HCT116 (cell line): ENCODE data around the gene TTC23L. TPM values are rescaled to one million over a fixed set of nuclear protein-coding genes. Genes with fewer than 3 reads are reported as not detected.

ENCODE experiments used
- ATAC-seq: fragments of 200-7000 bp; cut with Tn5 transposase; 2 replicates; pipeline ENCODE4 v1.9.1; 2020; ENCODE audit warnings: mild to moderate bottlenecking, moderate library complexity
- BruUV-seq: library from RNA; stranded (reverse); fragments of 400-500 nt; replicated peaks from 2 replicates; lab custom pipeline; 2021; lab: Mats Ljungman, UMichigan
- CTCF ChIA-PET: fragments of 300-600 bp; sonication (Branson Sonifier 250); formaldehyde crosslinking; loops from one replicate; lab custom pipeline; 2021; ENCODE audit warnings: antibody characterized with exemption; lab: Charles Lee
- POLR2A ChIA-PET: fragments of 300-600, 350-600 bp; sonication (Branson Sonifier 250); formaldehyde crosslinking; loops from one replicate; lab custom pipeline; 2021; ENCODE audit warnings: antibody characterized with exemption; lab: Charles Lee
- RAD21 ChIA-PET, 2 experiments: fragments of 300-600 bp; sonication (Branson Sonifier 250); formaldehyde crosslinking; loops; one replicate each; lab custom pipeline; 2023; ENCODE audit warnings: low total read pairs in 2 of 2; ENCODE audit not compliant: uncharacterized antibody in 2 of 2, unreplicated experiment in 2 of 2, low non-redundant PET in 1 of 2; lab: Charles Lee
- DNase-seq: peaks from one replicate; pipeline ENCODE4 v3.0.0-alpha.2; 2010; ENCODE audit warnings: low read depth, low spot score
- H2AFZ ChIP-seq: fragments of 200-600 bp; shearing (Covaris generic), sonication (generic); 2 replicates; pipeline ENCODE4 v1.6.1; 2017; ENCODE audit warnings: low read depth, mixed run types, mixed read lengths, antibody characterized with exemption, low read length; ENCODE audit not compliant: poor library complexity, severe bottlenecking
- H3K27ac ChIP-seq: 2 replicates; pipeline ENCODE4 v1.5.1; 2012; ENCODE audit warnings: low read depth, low read length
- H3K27me3 ChIP-seq: fragments of 200-600 bp; sonication (generic); 2 replicates; pipeline ENCODE4 v1.6.1; 2016; ENCODE audit warnings: mixed run types, low read length, mixed read lengths; ENCODE audit not compliant: insufficient read depth
- H3K36me3 ChIP-seq, 2 experiments: fragments of 200-500 bp in 1 of 2; fragments of 200-600 bp in 1 of 2; sonication (Bioruptor generic) in 1 of 2; sonication (generic) in 1 of 2; 2 replicates each; pipeline versions ENCODE4 v1.5.1 to v1.6.1; 2014 to 2016; ENCODE audit warnings: low read length in 2 of 2, inconsistent platforms in 1 of 2, mixed read lengths in 1 of 2, mixed run types in 1 of 2; ENCODE audit not compliant: insufficient read depth in 2 of 2, control insufficient read depth in 1 of 2
- H3K4me1 ChIP-seq, 2 experiments: fragments of 200-600 bp in 1 of 2; sonication (generic) in 1 of 2; 2 replicates each; pipeline versions ENCODE4 v1.5.1 to v1.6.1; 2012 to 2017; ENCODE audit warnings: low read length in 2 of 2, inconsistent platforms in 1 of 2, mild to moderate bottlenecking in 1 of 2, mixed read lengths in 1 of 2, mixed run types in 1 of 2, moderate library complexity in 1 of 2; ENCODE audit not compliant: insufficient read depth in 2 of 2, control insufficient read depth in 1 of 2
- H3K4me2 ChIP-seq: fragments of 200-600 bp; sonication (generic); 2 replicates; pipeline ENCODE4 v1.6.1; 2017; ENCODE audit warnings: mixed run types, low read length, mixed read lengths
- H3K4me3 ChIP-seq, 2 experiments: fragments of 200-600 bp in 1 of 2; sonication (generic) in 1 of 2; replicated peaks in 1 of 2; 2 replicates each; pipeline ENCODE4 v1.5.1; 2011 to 2016; ENCODE audit warnings: low read length in 2 of 2, control low read depth in 1 of 2, low read depth in 1 of 2, mild to moderate bottlenecking in 1 of 2, mixed read lengths in 1 of 2, mixed run types in 1 of 2
- H3K79me2 ChIP-seq: fragments of 200-600 bp; sonication (generic); 2 replicates; pipeline ENCODE4 v1.6.1; 2017; ENCODE audit warnings: mild to moderate bottlenecking, mixed run types, low read length, moderate library complexity, mixed read lengths; ENCODE audit not compliant: insufficient read depth
- H3K9ac ChIP-seq: fragments of 200-600 bp; sonication (generic); 2 replicates; pipeline ENCODE4 v1.6.1; 2016; ENCODE audit warnings: low read length, mixed read lengths
- H3K9me2 ChIP-seq: fragments of 200-600 bp; sonication (generic), shearing (Covaris generic); 2 replicates; pipeline ENCODE4 v1.6.1; 2017; ENCODE audit warnings: mixed run types, mild to moderate bottlenecking, moderate library complexity; ENCODE audit not compliant: insufficient read depth
- H3K9me3 ChIP-seq, 2 experiments: fragments of 200-500 bp in 1 of 2; fragments of 200-600 bp in 1 of 2; sonication (Bioruptor generic) in 1 of 2; sonication (generic) in 1 of 2; 2 replicates each; pipeline ENCODE4 v1.6.1; 2014 to 2017; ENCODE audit warnings: low read length in 2 of 2, mixed read lengths in 2 of 2, inconsistent platforms in 1 of 2, low read depth in 1 of 2, mild to moderate bottlenecking in 1 of 2, mixed run types in 1 of 2, moderate library complexity in 1 of 2; ENCODE audit not compliant: control insufficient read depth in 1 of 2, insufficient read depth in 1 of 2
- H4K20me1 ChIP-seq: fragments of 200-600 bp; sonication (generic), shearing (Covaris generic); 2 replicates; pipeline ENCODE4 v1.6.1; 2017; ENCODE audit warnings: mixed run types, mild to moderate bottlenecking, moderate library complexity; ENCODE audit not compliant: insufficient read depth
- CBX3 ChIP-seq: IDR thresholded peaks from 2 replicates; pipeline ENCODE4 v1.6.1; 2012; ENCODE audit warnings: low read depth
- CEBPB ChIP-seq: IDR thresholded peaks from 2 replicates; pipeline ENCODE4 v1.6.1; 2012; ENCODE audit warnings: low read depth
- EGR1 ChIP-seq: IDR thresholded peaks from 2 replicates; pipeline ENCODE4 v1.6.1; 2012; ENCODE audit warnings: low read depth
- ELF1 ChIP-seq: IDR thresholded peaks from 2 replicates; pipeline ENCODE4 v1.6.1; 2012; ENCODE audit warnings: low read depth, borderline replicate concordance
- EZH2 ChIP-seq: fragments of 200-600 bp; sonication (generic); IDR thresholded peaks from 2 replicates; pipeline ENCODE4 v1.6.1; 2017; ENCODE audit warnings: antibody characterized with exemption, mixed run types
- EZH2phosphoT487 ChIP-seq: fragments of 200-600 bp; IDR thresholded peaks from 2 replicates; pipeline ENCODE4 v1.6.1; 2018; ENCODE audit warnings: antibody characterized with exemption, borderline replicate concordance
- FOSL1 ChIP-seq: IDR thresholded peaks from 2 replicates; pipeline ENCODE4 v1.6.1; 2012; ENCODE audit warnings: low read depth
- JUND ChIP-seq: IDR thresholded peaks from 2 replicates; pipeline ENCODE4 v1.6.1; 2012
- POLR2A ChIP-seq: IDR thresholded peaks from 2 replicates; pipeline ENCODE4 v1.7.0; 2011; ENCODE audit warnings: borderline replicate concordance; ENCODE audit not compliant: insufficient read depth, insufficient read length; ENCODE audit errors: extremely low read depth
- RAD21 ChIP-seq: IDR thresholded peaks from 2 replicates; pipeline ENCODE4 v1.6.1; 2012; ENCODE audit warnings: low read depth, mild to moderate bottlenecking
- SP1 ChIP-seq: IDR thresholded peaks from 2 replicates; pipeline ENCODE4 v1.6.1; 2012; ENCODE audit warnings: low read depth
- TCF7L2 ChIP-seq: IDR thresholded peaks from 2 replicates; pipeline ENCODE4 v1.7.0; 2011; ENCODE audit warnings: borderline replicate concordance, inconsistent platforms; ENCODE audit not compliant: insufficient read depth, insufficient read length; ENCODE audit errors: extremely low read depth
- YY1 ChIP-seq: IDR thresholded peaks from 2 replicates; pipeline ENCODE4 v1.6.1; 2011; ENCODE audit warnings: low read length, low read depth, moderate library complexity, mild to moderate bottlenecking; ENCODE audit not compliant: insufficient replicate concordance; ENCODE audit errors: extremely low read depth
- ZNF274 ChIP-seq: fragments of 200-500 bp; sonication (Bioruptor generic); IDR thresholded peaks from 2 replicates; pipeline ENCODE4 v1.6.1; 2014; ENCODE audit warnings: mild to moderate bottlenecking, low read depth, low read length, inconsistent platforms
- intact Hi-C: fragments of 100-400 bp; cut with micrococcal nuclease; formaldehyde crosslinking; loops from 2 replicates; pipeline ENCODE4 v1.10.0; 2022
- total RNA-seq: library from RNA; stranded (reverse); gene quantifications from one replicate; pipeline ENCODE4 v1.2.1, GENCODE V29; 2021; ENCODE audit not compliant: unreplicated experiment
- TF ChIP-seq, protein P1 (sequence below): IDR thresholded peaks from 2 replicates; pipeline ENCODE4 v1.6.1; 2012; ENCODE audit warnings: low read depth
- TF ChIP-seq, protein P2 (sequence below), 3 experiments: fragments of 200-600 bp in 1 of 3; sonication (generic) in 1 of 3; IDR thresholded peaks in 2 of 3; conservative IDR thresholded peaks in 1 of 3; 2 replicates each; pipeline ENCODE4 v1.5.1; 2012 to 2017; ENCODE audit warnings: low read depth in 2 of 3, low read length in 2 of 3, antibody characterized with exemption in 1 of 3, borderline replicate concordance in 1 of 3, control low read depth in 1 of 3, mild to moderate bottlenecking in 1 of 3, mixed read lengths in 1 of 3, mixed run types in 1 of 3, moderate library complexity in 1 of 3; ENCODE audit not compliant: insufficient read depth in 1 of 3
- TF ChIP-seq, protein P3 (sequence below): IDR thresholded peaks from 2 replicates; pipeline ENCODE4 v1.6.1; 2011; ENCODE audit warnings: mild to moderate bottlenecking, low read length, moderate library complexity; ENCODE audit not compliant: insufficient replicate concordance; ENCODE audit errors: extremely low read depth

Gene TTC23L
- total RNA-seq, 1 experiment from 2014 or later, result 1.0 TPM

DNA sequence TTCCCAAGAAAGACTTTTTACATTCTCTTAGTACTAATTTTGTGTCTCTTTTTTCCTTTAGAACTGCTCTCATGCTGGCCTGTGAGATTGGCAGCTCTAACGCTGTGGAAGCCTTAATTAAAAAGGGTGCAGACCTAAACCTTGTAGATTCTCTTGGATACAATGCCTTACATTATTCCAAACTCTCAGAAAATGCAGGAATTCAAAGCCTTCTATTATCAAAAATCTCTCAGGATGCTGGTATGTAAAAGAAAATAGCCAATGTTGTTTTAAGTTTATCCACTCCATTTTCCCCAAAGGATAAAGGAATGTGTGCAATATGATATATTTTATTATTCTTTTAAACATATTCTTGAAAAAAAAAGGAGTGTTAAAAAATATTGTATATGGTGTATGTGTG is 27.3 kb upstream of the TTC23L start:
- no peaks in the 10 kb centered on the region; a peak in 1 of 4 replicates for H3K36me3 ChIP-seq
- H4K20me1 ChIP-seq, result no peaks in the 10 kb centered on the region
- H3K4me3 ChIP-seq, result no peak overlapping the region
- no peak overlapping the region for H3K9ac ChIP-seq
- no TSS peak for BruUV-seq
- DNase-seq (no peak), ATAC-seq (no peak)
- no peaks in the 10 kb centered on the region for H3K9me3 ChIP-seq
- RAD21 ChIA-PET, result no interaction called here
- TF ChIP-seq, protein P1, sequence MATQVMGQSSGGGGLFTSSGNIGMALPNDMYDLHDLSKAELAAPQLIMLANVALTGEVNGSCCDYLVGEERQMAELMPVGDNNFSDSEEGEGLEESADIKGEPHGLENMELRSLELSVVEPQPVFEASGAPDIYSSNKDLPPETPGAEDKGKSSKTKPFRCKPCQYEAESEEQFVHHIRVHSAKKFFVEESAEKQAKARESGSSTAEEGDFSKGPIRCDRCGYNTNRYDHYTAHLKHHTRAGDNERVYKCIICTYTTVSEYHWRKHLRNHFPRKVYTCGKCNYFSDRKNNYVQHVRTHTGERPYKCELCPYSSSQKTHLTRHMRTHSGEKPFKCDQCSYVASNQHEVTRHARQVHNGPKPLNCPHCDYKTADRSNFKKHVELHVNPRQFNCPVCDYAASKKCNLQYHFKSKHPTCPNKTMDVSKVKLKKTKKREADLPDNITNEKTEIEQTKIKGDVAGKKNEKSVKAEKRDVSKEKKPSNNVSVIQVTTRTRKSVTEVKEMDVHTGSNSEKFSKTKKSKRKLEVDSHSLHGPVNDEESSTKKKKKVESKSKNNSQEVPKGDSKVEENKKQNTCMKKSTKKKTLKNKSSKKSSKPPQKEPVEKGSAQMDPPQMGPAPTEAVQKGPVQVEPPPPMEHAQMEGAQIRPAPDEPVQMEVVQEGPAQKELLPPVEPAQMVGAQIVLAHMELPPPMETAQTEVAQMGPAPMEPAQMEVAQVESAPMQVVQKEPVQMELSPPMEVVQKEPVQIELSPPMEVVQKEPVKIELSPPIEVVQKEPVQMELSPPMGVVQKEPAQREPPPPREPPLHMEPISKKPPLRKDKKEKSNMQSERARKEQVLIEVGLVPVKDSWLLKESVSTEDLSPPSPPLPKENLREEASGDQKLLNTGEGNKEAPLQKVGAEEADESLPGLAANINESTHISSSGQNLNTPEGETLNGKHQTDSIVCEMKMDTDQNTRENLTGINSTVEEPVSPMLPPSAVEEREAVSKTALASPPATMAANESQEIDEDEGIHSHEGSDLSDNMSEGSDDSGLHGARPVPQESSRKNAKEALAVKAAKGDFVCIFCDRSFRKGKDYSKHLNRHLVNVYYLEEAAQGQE, result no peak
- no peak for TF ChIP-seq RAD21
- TF ChIP-seq, protein P2, sequence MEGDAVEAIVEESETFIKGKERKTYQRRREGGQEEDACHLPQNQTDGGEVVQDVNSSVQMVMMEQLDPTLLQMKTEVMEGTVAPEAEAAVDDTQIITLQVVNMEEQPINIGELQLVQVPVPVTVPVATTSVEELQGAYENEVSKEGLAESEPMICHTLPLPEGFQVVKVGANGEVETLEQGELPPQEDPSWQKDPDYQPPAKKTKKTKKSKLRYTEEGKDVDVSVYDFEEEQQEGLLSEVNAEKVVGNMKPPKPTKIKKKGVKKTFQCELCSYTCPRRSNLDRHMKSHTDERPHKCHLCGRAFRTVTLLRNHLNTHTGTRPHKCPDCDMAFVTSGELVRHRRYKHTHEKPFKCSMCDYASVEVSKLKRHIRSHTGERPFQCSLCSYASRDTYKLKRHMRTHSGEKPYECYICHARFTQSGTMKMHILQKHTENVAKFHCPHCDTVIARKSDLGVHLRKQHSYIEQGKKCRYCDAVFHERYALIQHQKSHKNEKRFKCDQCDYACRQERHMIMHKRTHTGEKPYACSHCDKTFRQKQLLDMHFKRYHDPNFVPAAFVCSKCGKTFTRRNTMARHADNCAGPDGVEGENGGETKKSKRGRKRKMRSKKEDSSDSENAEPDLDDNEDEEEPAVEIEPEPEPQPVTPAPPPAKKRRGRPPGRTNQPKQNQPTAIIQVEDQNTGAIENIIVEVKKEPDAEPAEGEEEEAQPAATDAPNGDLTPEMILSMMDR (IDR thresholded peaks at IDR 0.05 in 2 of 3, conservative IDR thresholded peaks at IDR 0.05 in 1 of 3; ENCODE audit: borderline replicate concordance in 1 of 3, insufficient read depth in 1 of 3, low read depth in 2 of 3, low read length in 2 of 3), result no peak
- no peak for TF ChIP-seq JUND
- no peak for TF ChIP-seq ZNF274
- TF ChIP-seq EGR1, result no peak
- TF ChIP-seq ELF1, result no peak
- TF ChIP-seq CBX3, result no peak
- no peak for TF ChIP-seq CEBPB
- TF ChIP-seq POLR2A, result no peak
- TF ChIP-seq YY1, result no peak
- no peak for TF ChIP-seq EZH2phosphoT487
- no peak for TF ChIP-seq FOSL1
- no peak for TF ChIP-seq EZH2
- TF ChIP-seq TCF7L2, result no peak
- TF ChIP-seq, protein P3, sequence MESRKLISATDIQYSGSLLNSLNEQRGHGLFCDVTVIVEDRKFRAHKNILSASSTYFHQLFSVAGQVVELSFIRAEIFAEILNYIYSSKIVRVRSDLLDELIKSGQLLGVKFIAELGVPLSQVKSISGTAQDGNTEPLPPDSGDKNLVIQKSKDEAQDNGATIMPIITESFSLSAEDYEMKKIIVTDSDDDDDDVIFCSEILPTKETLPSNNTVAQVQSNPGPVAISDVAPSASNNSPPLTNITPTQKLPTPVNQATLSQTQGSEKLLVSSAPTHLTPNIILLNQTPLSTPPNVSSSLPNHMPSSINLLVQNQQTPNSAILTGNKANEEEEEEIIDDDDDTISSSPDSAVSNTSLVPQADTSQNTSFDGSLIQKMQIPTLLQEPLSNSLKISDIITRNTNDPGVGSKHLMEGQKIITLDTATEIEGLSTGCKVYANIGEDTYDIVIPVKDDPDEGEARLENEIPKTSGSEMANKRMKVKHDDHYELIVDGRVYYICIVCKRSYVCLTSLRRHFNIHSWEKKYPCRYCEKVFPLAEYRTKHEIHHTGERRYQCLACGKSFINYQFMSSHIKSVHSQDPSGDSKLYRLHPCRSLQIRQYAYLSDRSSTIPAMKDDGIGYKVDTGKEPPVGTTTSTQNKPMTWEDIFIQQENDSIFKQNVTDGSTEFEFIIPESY, result no peak
- TF ChIP-seq SP1, result no peak
- no peaks in the 10 kb centered on the region for H3K27me3 ChIP-seq
- CTCF ChIA-PET, result no interaction called here
- POLR2A ChIA-PET, result no interaction called here
- intact Hi-C loops, result no loop called here
- H3K27ac ChIP-seq, result no peak overlapping the region
- H3K9me2 ChIP-seq, result no peaks in the 10 kb centered on the region
- no peak overlapping the region for H3K4me2 ChIP-seq
- H3K4me1 ChIP-seq, result no peaks in the 10 kb centered on the region
- no peaks in the 10 kb centered on the region for H3K79me2 ChIP-seq
- no peak overlapping the region for H2AFZ ChIP-seq
